ENCODE data around the gene KDM4C. TPM values are rescaled to one million over a fixed set of nuclear protein-coding genes. Genes with fewer than 3 reads are reported as not detected.

The KDM4C gene
- total and polyA plus RNA-seq, 2 donors: 20.3 to 36.2 TPM

- no peaks in the 10 kb centered on the region for H3K36me3 ChIP-seq (ENCODE audit: control insufficient read depth in 2 of 2, insufficient read depth in 2 of 2, low read length in 1 of 2)
- WGBS: 95% methylated on average over 4 of the region's 4 CpGs
- H3K27me3 ChIP-seq (ENCODE audit: control insufficient read depth in 2 of 2, insufficient read depth in 1 of 2, low read length in 1 of 2): no peaks in the 10 kb centered on the region
- H3K4me1 ChIP-seq (ENCODE audit: control insufficient read depth in 2 of 2, insufficient read depth in 2 of 2, low read length in 2 of 2): no peaks in the 10 kb centered on the region
- H3K9me3 ChIP-seq (ENCODE audit: control insufficient read depth in 2 of 2, insufficient read depth in 1 of 2, low read length in 1 of 2): no peaks in the 10 kb centered on the region
- no peak for DNase-seq (ENCODE audit: low read depth in 6 of 9, low spot score in 9 of 9)
- no peak overlapping the region for H3K27ac ChIP-seq (ENCODE audit: low read depth in 1 of 2, low read length in 1 of 2)
- no peak overlapping the region for H3K4me3 ChIP-seq (ENCODE audit: low read length in 2 of 2)
Observed at GRCh38 chr9:7192266-7192665, 434.5 kb downstream of the KDM4C start.

GRCh38 chr9:7195526-7195925, 437.8 kb downstream of the KDM4C start:
- no peak overlapping the region for H3K27ac ChIP-seq (ENCODE audit: low read depth in 1 of 2, low read length in 1 of 2)
- WGBS: 73% methylated on average over 2 of the region's 2 CpGs
- H3K4me3 ChIP-seq (ENCODE audit: low read length in 2 of 2): no peak overlapping the region
- no peaks in the 10 kb centered on the region for H3K9me3 ChIP-seq (ENCODE audit: control insufficient read depth in 2 of 2, insufficient read depth in 1 of 2, low read length in 1 of 2)
- no peaks in the 10 kb centered on the region for H3K4me1 ChIP-seq (ENCODE audit: control insufficient read depth in 2 of 2, insufficient read depth in 2 of 2, low read length in 2 of 2)
- H3K27me3 ChIP-seq (ENCODE audit: control insufficient read depth in 2 of 2, insufficient read depth in 1 of 2, low read length in 1 of 2): no peaks in the 10 kb centered on the region
- DNase-seq (ENCODE audit: low read depth in 6 of 9, low spot score in 9 of 9): no peak
- no peaks in the 10 kb centered on the region for H3K36me3 ChIP-seq (ENCODE audit: control insufficient read depth in 2 of 2, insufficient read depth in 2 of 2, low read length in 1 of 2)

GRCh38 chr9:7196467-7196866, 438.7 kb downstream of the KDM4C start:
- Histone ChIP-seq H3K9me3 (ENCODE audit: control insufficient read depth in 2 of 2, insufficient read depth in 1 of 2, low read length in 1 of 2) (no peaks in the 10 kb centered on the region), H3K27me3 (ENCODE audit: control insufficient read depth in 2 of 2, insufficient read depth in 1 of 2, low read length in 1 of 2) (peaks cover 0 to 2% of the 10 kb centered on the region in 2 donors), H3K36me3 (ENCODE audit: control insufficient read depth in 2 of 2, insufficient read depth in 2 of 2, low read length in 1 of 2) (no peaks in the 10 kb centered on the region), H3K4me3 (ENCODE audit: low read length in 2 of 2) (no peak overlapping the region), H3K27ac (ENCODE audit: low read depth in 1 of 2, low read length in 1 of 2) (no peak overlapping the region), H3K4me1 (ENCODE audit: control insufficient read depth in 2 of 2, insufficient read depth in 2 of 2, low read length in 2 of 2) (no peaks in the 10 kb centered on the region)
- no peak for DNase-seq (ENCODE audit: low read depth in 6 of 9, low spot score in 9 of 9)
- 97% methylated on average over 2 of the region's 2 CpGs for WGBS

- no peak for DNase-seq (ENCODE audit: low read depth in 6 of 9, low spot score in 9 of 9)
- Histone ChIP-seq H3K4me1 (ENCODE audit: control insufficient read depth in 2 of 2, insufficient read depth in 2 of 2, low read length in 2 of 2) (no peaks in the 10 kb centered on the region), H3K36me3 (ENCODE audit: control insufficient read depth in 2 of 2, insufficient read depth in 2 of 2, low read length in 1 of 2) (no peaks in the 10 kb centered on the region), H3K27me3 (ENCODE audit: control insufficient read depth in 2 of 2, insufficient read depth in 1 of 2, low read length in 1 of 2) (peaks cover 0 to 2% of the 10 kb centered on the region in 2 donors), H3K27ac (ENCODE audit: low read depth in 1 of 2, low read length in 1 of 2) (no peak overlapping the region), H3K4me3 (ENCODE audit: low read length in 2 of 2) (no peak overlapping the region), H3K9me3 (ENCODE audit: control insufficient read depth in 2 of 2, insufficient read depth in 1 of 2, low read length in 1 of 2) (no peaks in the 10 kb centered on the region)
- WGBS: 94% methylated on average over 5 of the region's 5 CpGs
Observed at GRCh38 chr9:7201196-7201595, 443.4 kb downstream of the KDM4C start.

- H3K4me1 ChIP-seq (ENCODE audit: control insufficient read depth in 2 of 2, insufficient read depth in 2 of 2, low read length in 2 of 2): no peaks in the 10 kb centered on the region
- DNase-seq (ENCODE audit: low read depth in 6 of 9, low spot score in 9 of 9): no peak
- WGBS: 91% methylated on average over 4 of the region's 4 CpGs
Observed at GRCh38 chr9:7205806-7206205, 448.0 kb downstream of the KDM4C start.

GRCh38 chr9:7206221-7206758, 448.5 kb downstream of the KDM4C start:
- no peak overlapping the region for H3K27ac ChIP-seq (ENCODE audit: low read depth in 1 of 2, low read length in 1 of 2)
- no peaks in the 10 kb centered on the region for H3K4me1 ChIP-seq (ENCODE audit: control insufficient read depth in 2 of 2, insufficient read depth in 2 of 2, low read length in 2 of 2)
- 96% methylated on average over 6 of the region's 6 CpGs for WGBS

More at GRCh38 chr9:7205806-7206205, 448.0 kb downstream of the KDM4C start:
- no peak overlapping the region for H3K4me3 ChIP-seq (ENCODE audit: low read length in 2 of 2)
- peaks cover 0 to 4% of the 10 kb centered on the region in 2 donors for H3K27me3 ChIP-seq (ENCODE audit: control insufficient read depth in 2 of 2, insufficient read depth in 1 of 2, low read length in 1 of 2)
- H3K36me3 ChIP-seq (ENCODE audit: control insufficient read depth in 2 of 2, insufficient read depth in 2 of 2, low read length in 1 of 2): no peaks in the 10 kb centered on the region
- H3K9me3 ChIP-seq (ENCODE audit: control insufficient read depth in 2 of 2, insufficient read depth in 1 of 2, low read length in 1 of 2): no peaks in the 10 kb centered on the region
- H3K27ac ChIP-seq (ENCODE audit: low read depth in 1 of 2, low read length in 1 of 2): no peak overlapping the region

GRCh38 chr9:7209016-7209715, 451.4 kb downstream of the KDM4C start:
- no peaks in the 10 kb centered on the region for H3K9me3 ChIP-seq (ENCODE audit: control insufficient read depth in 2 of 2, insufficient read depth in 1 of 2, low read length in 1 of 2)
- no peak overlapping the region for H3K4me3 ChIP-seq (ENCODE audit: low read length in 2 of 2)
- no peaks in the 10 kb centered on the region for H3K4me1 ChIP-seq (ENCODE audit: control insufficient read depth in 2 of 2, insufficient read depth in 2 of 2, low read length in 2 of 2)
- 96% methylated on average over 15 of the region's 15 CpGs for WGBS
- no peak for DNase-seq (ENCODE audit: low read depth in 6 of 9, low spot score in 9 of 9)
- H3K27me3 ChIP-seq (ENCODE audit: control insufficient read depth in 2 of 2, insufficient read depth in 1 of 2, low read length in 1 of 2): peaks cover 0 to 2% of the 10 kb centered on the region in 2 donors
- H3K36me3 ChIP-seq (ENCODE audit: control insufficient read depth in 2 of 2, insufficient read depth in 2 of 2, low read length in 1 of 2): no peaks in the 10 kb centered on the region
- H3K27ac ChIP-seq (ENCODE audit: low read depth in 1 of 2, low read length in 1 of 2): no peak overlapping the region

More at GRCh38 chr9:7206221-7206758, 448.5 kb downstream of the KDM4C start:
- H3K36me3 ChIP-seq (ENCODE audit: control insufficient read depth in 2 of 2, insufficient read depth in 2 of 2, low read length in 1 of 2): no peaks in the 10 kb centered on the region
- H3K27me3 ChIP-seq (ENCODE audit: control insufficient read depth in 2 of 2, insufficient read depth in 1 of 2, low read length in 1 of 2): peaks cover 0 to 2% of the 10 kb centered on the region in 2 donors
- no peaks in the 10 kb centered on the region for H3K9me3 ChIP-seq (ENCODE audit: control insufficient read depth in 2 of 2, insufficient read depth in 1 of 2, low read length in 1 of 2)
- no peak for DNase-seq (ENCODE audit: low read depth in 6 of 9, low spot score in 9 of 9)
- H3K4me3 ChIP-seq (ENCODE audit: low read length in 2 of 2): no peak overlapping the region

GRCh38 chr9:7209990-7210389, 452.2 kb downstream of the KDM4C start:
- Histone ChIP-seq H3K4me3 (ENCODE audit: low read length in 2 of 2) (no peak overlapping the region), H3K27ac (ENCODE audit: low read depth in 1 of 2, low read length in 1 of 2) (no peak overlapping the region), H3K36me3 (ENCODE audit: control insufficient read depth in 2 of 2, insufficient read depth in 2 of 2, low read length in 1 of 2) (no peaks in the 10 kb centered on the region), H3K9me3 (ENCODE audit: control insufficient read depth in 2 of 2, insufficient read depth in 1 of 2, low read length in 1 of 2) (no peaks in the 10 kb centered on the region), H3K4me1 (ENCODE audit: control insufficient read depth in 2 of 2, insufficient read depth in 2 of 2, low read length in 2 of 2) (no peaks in the 10 kb centered on the region), H3K27me3 (ENCODE audit: control insufficient read depth in 2 of 2, insufficient read depth in 1 of 2, low read length in 1 of 2) (peaks cover 0 to 2% of the 10 kb centered on the region in 2 donors)
- DNase-seq (ENCODE audit: low read depth in 6 of 9, low spot score in 9 of 9): no peak
- 91% methylated on average over 3 of the region's 3 CpGs for WGBS

GRCh38 chr9:7210854-7211637, 453.3 kb downstream of the KDM4C start:
- WGBS: 93% methylated on average over 8 of the region's 8 CpGs
- Histone ChIP-seq H3K9me3 (ENCODE audit: control insufficient read depth in 2 of 2, insufficient read depth in 1 of 2, low read length in 1 of 2) (no peaks in the 10 kb centered on the region), H3K27ac (ENCODE audit: low read depth in 1 of 2, low read length in 1 of 2) (no peak overlapping the region), H3K4me3 (ENCODE audit: low read length in 2 of 2) (no peak overlapping the region), H3K4me1 (ENCODE audit: control insufficient read depth in 2 of 2, insufficient read depth in 2 of 2, low read length in 2 of 2) (no peaks in the 10 kb centered on the region), H3K27me3 (ENCODE audit: control insufficient read depth in 2 of 2, insufficient read depth in 1 of 2, low read length in 1 of 2) (peaks cover 0 to 2% of the 10 kb centered on the region in 2 donors), H3K36me3 (ENCODE audit: control insufficient read depth in 2 of 2, insufficient read depth in 2 of 2, low read length in 1 of 2) (no peaks in the 10 kb centered on the region)
- DNase-seq (ENCODE audit: low read depth in 6 of 9, low spot score in 9 of 9): no peak
